CD14-positive monocyte (primary cell): ENCODE results near the gene TATDN3. TPM values are rescaled to one million over a fixed set of nuclear protein-coding genes. Genes with fewer than 3 reads are reported as not detected.
A peak's percentile ranks its signal among the peaks of the same experiment; 100 is the strongest.

Experiments
- DNase-seq, 3 donors: peaks; one replicate each; pipeline ENCODE4 v3.0.0-alpha.2; 2011 to 2022
- H2AFZ ChIP-seq: 2 replicates; pipeline ENCODE4 v1.6.0; 2012; ENCODE audit warnings: mild to moderate bottlenecking, low read depth, low read length, inconsistent platforms; ENCODE audit not compliant: insufficient read depth, poor library complexity, severe bottlenecking
- H3K27ac ChIP-seq, 2 donors: 1 replicate in 1 of 2; 2 replicates in 1 of 2; pipeline ENCODE4 v1.5.1; 2012 to 2013; ENCODE audit warnings: low read length in 2 of 2, control low read depth in 1 of 2, inconsistent platforms in 1 of 2, low read depth in 1 of 2, mild to moderate bottlenecking in 1 of 2
- H3K27me3 ChIP-seq, 2 donors: one replicate each; pipeline versions ENCODE4 v1.6.0 to v1.6.1; 2011 to 2013; ENCODE audit warnings: low read length in 2 of 2; ENCODE audit not compliant: control insufficient read depth in 2 of 2, insufficient read depth in 2 of 2
- H3K36me3 ChIP-seq, 2 donors: replicated peaks in 1 of 2; 1 replicate in 1 of 2; 2 replicates in 1 of 2; pipeline versions ENCODE4 v1.5.1 to v1.6.1; 2012 to 2013; ENCODE audit warnings: low read length in 2 of 2, control low read depth in 1 of 2, inconsistent platforms in 1 of 2, mild to moderate bottlenecking in 1 of 2; ENCODE audit not compliant: insufficient read depth in 2 of 2, control insufficient read depth in 1 of 2
- H3K4me1 ChIP-seq, 2 donors: 1 replicate in 1 of 2; 2 replicates in 1 of 2; pipeline versions ENCODE4 v1.5.1 to v1.6.1; 2012 to 2013; ENCODE audit warnings: low read length in 2 of 2, control low read depth in 1 of 2, inconsistent platforms in 1 of 2, mild to moderate bottlenecking in 1 of 2, moderate library complexity in 1 of 2; ENCODE audit not compliant: insufficient read depth in 2 of 2, control insufficient read depth in 1 of 2
- H3K4me2 ChIP-seq: replicated peaks from 2 replicates; pipeline ENCODE3; 2012; ENCODE audit warnings: low read length, moderate library complexity, mild to moderate bottlenecking; ENCODE audit not compliant: poor library complexity, severe bottlenecking; ENCODE audit errors: extremely low read depth
- H3K4me3 ChIP-seq, 3 experiments: fragments of 200-600 bp in 1 of 3; sonication (generic) in 1 of 3; replicated peaks in 1 of 3; 1 replicate in 2 of 3; 2 replicates in 1 of 3; pipeline ENCODE4 v1.5.1; 2011 to 2013; ENCODE audit warnings: low read length in 3 of 3, mild to moderate bottlenecking in 3 of 3, control low read depth in 2 of 3, low read depth in 2 of 3, inconsistent platforms in 1 of 3, moderate library complexity in 1 of 3
- H3K79me2 ChIP-seq: 2 replicates; pipeline ENCODE4 v1.6.0; 2012; ENCODE audit warnings: mild to moderate bottlenecking, control low read depth, inconsistent platforms, low read length, moderate library complexity; ENCODE audit not compliant: insufficient read depth
- H3K9ac ChIP-seq: 2 replicates; pipeline ENCODE4 v1.6.0; 2017; ENCODE audit warnings: low read length, mild to moderate bottlenecking; ENCODE audit not compliant: insufficient read depth, poor library complexity, severe bottlenecking
- H3K9me3 ChIP-seq, 2 donors: replicated peaks in 1 of 2; 1 replicate in 1 of 2; 2 replicates in 1 of 2; pipeline versions ENCODE4 v1.5.1 to v1.6.1; 2012 to 2013; ENCODE audit warnings: low read length in 2 of 2, control low read depth in 1 of 2; ENCODE audit not compliant: control insufficient read depth in 1 of 2, insufficient read depth in 1 of 2
- H4K20me1 ChIP-seq: 2 replicates; pipeline ENCODE4 v1.6.0; 2012; ENCODE audit warnings: mild to moderate bottlenecking, low read length, control low read depth, moderate library complexity; ENCODE audit not compliant: insufficient read depth
- H3K27ac Mint-ChIP-seq, 7 donors: one replicate each; pipeline ENCODE4 v1.8.0; 2020; ENCODE audit warnings: mild to moderate bottlenecking in 7 of 7, mixed read lengths in 7 of 7, moderate library complexity in 6 of 7, inconsistent platforms in 2 of 7
- H3K27me3 Mint-ChIP-seq, 3 donors: one replicate each; pipeline ENCODE4 v1.8.0; 2021 to 2022; ENCODE audit warnings: low read depth in 3 of 3, mild to moderate bottlenecking in 3 of 3, mixed read lengths in 3 of 3, moderate library complexity in 3 of 3, inconsistent platforms in 1 of 3
- H3K36me3 Mint-ChIP-seq, 2 donors: one replicate each; pipeline ENCODE4 v1.8.0; 2020; ENCODE audit warnings: mixed read lengths in 2 of 2, inconsistent platforms in 1 of 2, mild to moderate bottlenecking in 1 of 2
- H3K4me1 Mint-ChIP-seq: one replicate; pipeline ENCODE4 v1.8.0; 2020; ENCODE audit warnings: mild to moderate bottlenecking, mixed read lengths
- H3K4me3 Mint-ChIP-seq, 2 donors: one replicate each; pipeline ENCODE4 v1.8.0; 2020; ENCODE audit warnings: mild to moderate bottlenecking in 2 of 2, mixed read lengths in 2 of 2, moderate library complexity in 1 of 2
- H3K9me3 Mint-ChIP-seq, 7 donors: one replicate each; pipeline ENCODE4 v1.8.0; 2020 to 2022; ENCODE audit warnings: mixed read lengths in 7 of 7, mild to moderate bottlenecking in 6 of 7, moderate library complexity in 6 of 7, inconsistent platforms in 2 of 7
- WGBS: methylation state at CpG from one replicate; pipeline ENCODE4 v1.1.5; 2013; ENCODE audit warnings: missing lambda C conversion rate; ENCODE audit not compliant: insufficient coverage; 5-methylcytosine and 5-hydroxymethylcytosine counted together
- intact Hi-C, 2 donors: fragments of 100-400 bp; cut with micrococcal nuclease; formaldehyde crosslinking; loops; one replicate each; pipeline versions ENCODE4 v1.15.0 to v1.15.1; 2023
- polyA plus RNA-seq, 3 donors: library from polyadenylated mRNA; depleted of rRNA in 1 of 3; unstranded in 2 of 3; stranded (reverse) in 1 of 3; fragments of 300-500 nt in 2 of 3; fragments of >200 nt in 1 of 3; fragmentation: Illumina TruSeq in 2 of 3; gene quantifications; 1 replicate in 2 of 3; 2 replicates in 1 of 3; pipeline ENCODE4 v1.2.3, GENCODE V29; 2012 to 2021
- TF ChIP-seq, protein P1 (sequence below): fragments of 200-600 bp; IDR thresholded peaks from one replicate; pipeline ENCODE4 v1.8.0; 2022; ENCODE audit warnings: antibody characterized with exemption, mild to moderate bottlenecking

The TATDN3 gene
- polyA plus RNA-seq, 3 donors = 12.1 to 34.3 (median 31.4) TPM

GRCh38 chr1:212853658-212854057 lies 62.0 kb downstream of the TATDN3 start:
- no peak overlapping the region for H3K27ac Mint-ChIP-seq
- intact Hi-C loops = loop anchor here in 1 of 2 donors (10.0 kb wide), 2 partner anchors 59 to 161 kb away; partner anchors contain the start of genes ANGEL2, NSL1 and TATDN3

GRCh38 chr1:212856755-212857154 lies 65.1 kb downstream of the TATDN3 start:
- Histone ChIP-seq H3K36me3 (no peaks in the 10 kb centered on the region), H3K4me2 (peak overlapping the region; percentile 90), H2AFZ (peak overlapping the region; percentile 91), H3K4me3 (peak overlapping the region in 1 of 3 experiments; percentile 86), H4K20me1 (no peaks in the 10 kb centered on the region), H3K27me3 (no peaks in the 10 kb centered on the region), H3K9me3 (no peaks in the 10 kb centered on the region), H3K27ac (peak overlapping the region; percentile 75 to 93), H3K4me1 (peaks cover 40 to 43% of the 10 kb centered on the region in 2 donors), H3K9ac (no peak overlapping the region), H3K79me2 (peaks cover 33% of the 10 kb centered on the region)
- peaks cover 4 to 13% of the 10 kb centered on the region in 2 donors for H3K36me3 Mint-ChIP-seq
- H3K9me3 Mint-ChIP-seq = peaks cover 0 to 3% (median 0%) of the 10 kb centered on the region in 7 donors
- no peak overlapping the region for H3K4me3 Mint-ChIP-seq
- H3K27ac Mint-ChIP-seq = peak overlapping the region in 2 of 7 donors; percentile 35 to 58
- no peak for DNase-seq
- H3K27me3 Mint-ChIP-seq = peaks cover 0 to 2% (median 0%) of the 10 kb centered on the region in 3 donors
- WGBS = 90% methylated on average over 7 of the region's 16 CpGs
- TF ChIP-seq, protein P1, sequence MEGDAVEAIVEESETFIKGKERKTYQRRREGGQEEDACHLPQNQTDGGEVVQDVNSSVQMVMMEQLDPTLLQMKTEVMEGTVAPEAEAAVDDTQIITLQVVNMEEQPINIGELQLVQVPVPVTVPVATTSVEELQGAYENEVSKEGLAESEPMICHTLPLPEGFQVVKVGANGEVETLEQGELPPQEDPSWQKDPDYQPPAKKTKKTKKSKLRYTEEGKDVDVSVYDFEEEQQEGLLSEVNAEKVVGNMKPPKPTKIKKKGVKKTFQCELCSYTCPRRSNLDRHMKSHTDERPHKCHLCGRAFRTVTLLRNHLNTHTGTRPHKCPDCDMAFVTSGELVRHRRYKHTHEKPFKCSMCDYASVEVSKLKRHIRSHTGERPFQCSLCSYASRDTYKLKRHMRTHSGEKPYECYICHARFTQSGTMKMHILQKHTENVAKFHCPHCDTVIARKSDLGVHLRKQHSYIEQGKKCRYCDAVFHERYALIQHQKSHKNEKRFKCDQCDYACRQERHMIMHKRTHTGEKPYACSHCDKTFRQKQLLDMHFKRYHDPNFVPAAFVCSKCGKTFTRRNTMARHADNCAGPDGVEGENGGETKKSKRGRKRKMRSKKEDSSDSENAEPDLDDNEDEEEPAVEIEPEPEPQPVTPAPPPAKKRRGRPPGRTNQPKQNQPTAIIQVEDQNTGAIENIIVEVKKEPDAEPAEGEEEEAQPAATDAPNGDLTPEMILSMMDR = no peak
- intact Hi-C loops = loop anchor here (5.0 to 10.0 kb wide), 4 partner anchors 62 to 158 kb away; partner anchors contain the start of genes NSL1 (in 2 of the 2), TATDN3 (in 2 of the 2) and ANGEL2 (in 1 of the 2)
- H3K4me1 Mint-ChIP-seq = peaks cover 14% of the 10 kb centered on the region

More at GRCh38 chr1:212853658-212854057, 62.0 kb downstream of the TATDN3 start:
- H3K36me3 ChIP-seq = no peaks in the 10 kb centered on the region
- H3K36me3 Mint-ChIP-seq = peaks cover 4 to 13% of the 10 kb centered on the region in 2 donors
- H3K79me2 ChIP-seq = peaks cover 6% of the 10 kb centered on the region
- TF ChIP-seq, protein P1 = no peak
- H2AFZ ChIP-seq = no peak overlapping the region
- H3K4me3 Mint-ChIP-seq = no peak overlapping the region
- H3K4me3 ChIP-seq = no peak overlapping the region
- H3K9me3 ChIP-seq = no peaks in the 10 kb centered on the region
- no peaks in the 10 kb centered on the region for H3K27me3 ChIP-seq
- H3K9ac ChIP-seq = no peak overlapping the region
- peaks cover 0 to 6% (median 2%) of the 10 kb centered on the region in 7 donors for H3K9me3 Mint-ChIP-seq
- WGBS = 100% methylated on average over 1 of the region's 5 CpGs
- H4K20me1 ChIP-seq = no peaks in the 10 kb centered on the region
- H3K27ac ChIP-seq = no peak overlapping the region
- H3K4me1 ChIP-seq = peaks cover 10 to 14% of the 10 kb centered on the region in 2 donors
- DNase-seq = no peak
- peaks cover 14% of the 10 kb centered on the region for H3K4me1 Mint-ChIP-seq
- H3K4me2 ChIP-seq = no peak overlapping the region
- peaks cover 0 to 2% (median 0%) of the 10 kb centered on the region in 3 donors for H3K27me3 Mint-ChIP-seq
